K562 (cell line): ENCODE measurements around the gene INTS12. TPM values are rescaled to one million over a fixed set of nuclear protein-coding genes. Genes with fewer than 3 reads are reported as not detected.

Experiments used
- CBFA2T3 ChIP-seq: fragments of 450-650 bp; IDR thresholded peaks from 2 replicates; pipeline ENCODE4 v1.6.1; 2017
- EGR1 ChIP-seq: fragments of 450-650 bp; conservative IDR thresholded peaks from 2 replicates; pipeline ENCODE4 v1.6.1; 2017; ENCODE audit warnings: mild to moderate bottlenecking
- HDAC6 ChIP-seq: IDR thresholded peaks from 2 replicates; pipeline ENCODE4 v1.6.1; 2012; ENCODE audit warnings: low read depth, mild to moderate bottlenecking, control low read depth, inconsistent platforms, low read length, moderate library complexity
- HNRNPK ChIP-seq: fragments of 200-400 bp; formaldehyde crosslinking; IDR thresholded peaks from one replicate; pipeline ENCODE4 v1.6.1; 2018; ENCODE audit warnings: mild to moderate bottlenecking, low read depth, low read length; ENCODE audit not compliant: poor library complexity, severe bottlenecking
- KLF13 ChIP-seq: fragments of 450-650 bp; IDR thresholded peaks from 2 replicates; pipeline ENCODE4 v1.6.1; 2016; ENCODE audit warnings: missing genetic modification characterization, low read depth, mild to moderate bottlenecking, missing compliant biosample characterization, moderate library complexity, borderline replicate concordance
- PHF8 ChIP-seq: fragments of 200-600 bp; sonication (generic); IDR thresholded peaks from 2 replicates; pipeline ENCODE4 v1.6.1; 2012; ENCODE audit warnings: mixed run types, mild to moderate bottlenecking, inconsistent platforms, low read length, moderate library complexity, borderline replicate concordance
- POLR2AphosphoS5 ChIP-seq: IDR thresholded peaks from 2 replicates; pipeline ENCODE4 v1.6.1; 2011; ENCODE audit warnings: mild to moderate bottlenecking, low read depth, low read length, moderate library complexity; ENCODE audit not compliant: control insufficient read depth, insufficient read depth
- RCOR1 ChIP-seq, 2 experiments: IDR thresholded peaks; 2 replicates each; pipeline ENCODE4 v1.6.1; 2012; ENCODE audit warnings: low read depth in 2 of 2, low read length in 2 of 2, borderline replicate concordance in 1 of 2, improper control_type of control experiment in 1 of 2
- SAFB2 ChIP-seq: fragments of 200-400 bp; formaldehyde crosslinking; IDR thresholded peaks from 2 replicates; pipeline ENCODE4 v1.6.1; 2018; ENCODE audit warnings: borderline replicate concordance, low read length, low read depth, moderate library complexity; ENCODE audit not compliant: severe bottlenecking
- SMARCA5 ChIP-seq: fragments of 450-650 bp; IDR thresholded peaks from 2 replicates; pipeline ENCODE4 v1.6.1; 2016
- SMARCC2 ChIP-seq: fragments of 450-650 bp; IDR thresholded peaks from 2 replicates; pipeline ENCODE4 v1.6.1; 2017; ENCODE audit warnings: antibody characterized with exemption, moderate library complexity, mild to moderate bottlenecking, low read depth
- ZFX ChIP-seq: sonication (generic); formaldehyde crosslinking; IDR thresholded peaks from 2 replicates; pipeline ENCODE4 v1.8.0; 2022; ENCODE audit warnings: mild to moderate bottlenecking, missing genetic modification reagents, moderate library complexity
- ZNF354B ChIP-seq: fragments of 250-450 bp; sonication (Bioruptor Pico); IDR thresholded peaks from 2 replicates; pipeline ENCODE4 v1.4.0; 2020
- ZZZ3 ChIP-seq: fragments of 450-650 bp; IDR thresholded peaks from 2 replicates; pipeline ENCODE4 v1.6.1; 2016; ENCODE audit warnings: antibody characterized with exemption, mild to moderate bottlenecking, moderate library complexity
- polyA plus RNA-seq, 8 experiments: library from polyadenylated mRNA; depleted of rRNA in 4 of 8; stranded (reverse) in 5 of 8; unstranded in 3 of 8; fragments of >200 nt; fragmentation: Nextera tagmentation in 2 of 8; fragmentation: Illumina TruSeq in 1 of 8; extraction: Ambion mirVana in 2 of 8; extraction: Trizol in 1 of 8; gene quantifications; 2 replicates each; pipeline versions ENCODE4 v1.2.1 to v1.2.3, GENCODE V29; 2011 to 2014; ENCODE audit warnings: inconsistent platforms in 1 of 8, missing spikeins in 1 of 8
- total RNA-seq, 7 experiments: library from RNA; depleted of rRNA in 6 of 7; stranded (reverse); fragments of >200 nt in 6 of 7; fragmentation: Illumina TruSeq in 2 of 7; extraction: Trizol in 2 of 7; gene quantifications; 2 replicates each; pipeline versions ENCODE4 v1.2.1 to v1.2.3, GENCODE V29; 2011 to 2021; ENCODE audit warnings: low replicate concordance in 1 of 7
- TF ChIP-seq, protein P1 (sequence below): fragments of 450-650 bp; formaldehyde crosslinking; IDR thresholded peaks from 2 replicates; pipeline ENCODE4 v1.4.0; 2022; ENCODE audit warnings: missing genetic modification characterization
- TF ChIP-seq, protein P2 (sequence below), 2 experiments: fragments of 450-650 bp; IDR thresholded peaks; 2 replicates each; pipeline ENCODE4 v1.6.1; 2016; ENCODE audit warnings: mild to moderate bottlenecking in 2 of 2, borderline replicate concordance in 1 of 2, low read depth in 1 of 2, moderate library complexity in 1 of 2
- TF ChIP-seq, protein P3 (sequence below): sonication (generic); IDR thresholded peaks from 2 replicates; pipeline ENCODE4 v1.6.1; 2016

The INTS12 gene
- total and polyA plus RNA-seq, 9 of the 15 experiments (the other 6 are each of a cell fraction or from before 2014, with no cell fraction given): 24.5 to 82.9 (median 41.2) TPM

DNA sequence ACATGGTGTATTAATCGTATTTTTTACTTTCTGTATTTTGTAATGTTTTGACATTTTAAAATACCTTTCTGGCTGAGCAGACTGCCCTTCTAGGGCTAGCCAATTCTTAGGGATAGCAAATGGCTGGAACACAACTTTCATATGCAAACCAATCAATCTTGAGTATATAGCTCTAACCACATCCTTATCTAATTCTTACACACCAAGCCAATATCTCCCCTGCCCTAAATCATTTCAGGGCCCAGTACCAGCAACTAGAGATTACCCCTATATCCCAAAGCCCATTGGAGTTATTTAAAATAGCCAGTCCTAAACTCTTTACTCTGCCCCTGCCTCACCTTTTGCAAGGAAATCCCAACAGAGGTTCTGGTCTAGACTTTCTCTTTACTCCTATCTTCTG lies 58.3 kb downstream of the INTS12 start (continued):
- TF ChIP-seq SMARCA5 (no peak), PHF8 (no peak), SMARCC2 (no peak), SAFB2 (no peak), POLR2AphosphoS5 (peak; percentile 57; the same call in 1 of the 2 replicates), HDAC6 (no peak), CBFA2T3 (peak; percentile 83), ZZZ3 (no peak), EGR1 (no peak), ZNF354B (CRISPR knock-in tag) (no peak), RCOR1 (IDR thresholded peaks at IDR 0.05; ENCODE audit: borderline replicate concordance in 1 of 2, low read depth in 2 of 2, low read length in 2 of 2) (peak in 1 of 2 experiments; percentile 68; a peak in 2 of 4 replicates), HNRNPK (no peak), KLF13 (tag) (no peak), ZFX (CRISPR knock-in tag) (no peak)
- TF ChIP-seq, protein P1, sequence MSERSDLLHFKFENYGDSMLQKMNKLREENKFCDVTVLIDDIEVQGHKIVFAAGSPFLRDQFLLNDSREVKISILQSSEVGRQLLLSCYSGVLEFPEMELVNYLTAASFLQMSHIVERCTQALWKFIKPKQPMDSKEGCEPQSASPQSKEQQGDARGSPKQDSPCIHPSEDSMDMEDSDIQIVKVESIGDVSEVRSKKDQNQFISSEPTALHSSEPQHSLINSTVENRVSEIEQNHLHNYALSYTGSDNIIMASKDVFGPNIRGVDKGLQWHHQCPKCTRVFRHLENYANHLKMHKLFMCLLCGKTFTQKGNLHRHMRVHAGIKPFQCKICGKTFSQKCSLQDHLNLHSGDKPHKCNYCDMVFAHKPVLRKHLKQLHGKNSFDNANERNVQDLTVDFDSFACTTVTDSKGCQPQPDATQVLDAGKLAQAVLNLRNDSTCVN (CRISPR knock-in tag): no peak
- TF ChIP-seq, protein P2, sequence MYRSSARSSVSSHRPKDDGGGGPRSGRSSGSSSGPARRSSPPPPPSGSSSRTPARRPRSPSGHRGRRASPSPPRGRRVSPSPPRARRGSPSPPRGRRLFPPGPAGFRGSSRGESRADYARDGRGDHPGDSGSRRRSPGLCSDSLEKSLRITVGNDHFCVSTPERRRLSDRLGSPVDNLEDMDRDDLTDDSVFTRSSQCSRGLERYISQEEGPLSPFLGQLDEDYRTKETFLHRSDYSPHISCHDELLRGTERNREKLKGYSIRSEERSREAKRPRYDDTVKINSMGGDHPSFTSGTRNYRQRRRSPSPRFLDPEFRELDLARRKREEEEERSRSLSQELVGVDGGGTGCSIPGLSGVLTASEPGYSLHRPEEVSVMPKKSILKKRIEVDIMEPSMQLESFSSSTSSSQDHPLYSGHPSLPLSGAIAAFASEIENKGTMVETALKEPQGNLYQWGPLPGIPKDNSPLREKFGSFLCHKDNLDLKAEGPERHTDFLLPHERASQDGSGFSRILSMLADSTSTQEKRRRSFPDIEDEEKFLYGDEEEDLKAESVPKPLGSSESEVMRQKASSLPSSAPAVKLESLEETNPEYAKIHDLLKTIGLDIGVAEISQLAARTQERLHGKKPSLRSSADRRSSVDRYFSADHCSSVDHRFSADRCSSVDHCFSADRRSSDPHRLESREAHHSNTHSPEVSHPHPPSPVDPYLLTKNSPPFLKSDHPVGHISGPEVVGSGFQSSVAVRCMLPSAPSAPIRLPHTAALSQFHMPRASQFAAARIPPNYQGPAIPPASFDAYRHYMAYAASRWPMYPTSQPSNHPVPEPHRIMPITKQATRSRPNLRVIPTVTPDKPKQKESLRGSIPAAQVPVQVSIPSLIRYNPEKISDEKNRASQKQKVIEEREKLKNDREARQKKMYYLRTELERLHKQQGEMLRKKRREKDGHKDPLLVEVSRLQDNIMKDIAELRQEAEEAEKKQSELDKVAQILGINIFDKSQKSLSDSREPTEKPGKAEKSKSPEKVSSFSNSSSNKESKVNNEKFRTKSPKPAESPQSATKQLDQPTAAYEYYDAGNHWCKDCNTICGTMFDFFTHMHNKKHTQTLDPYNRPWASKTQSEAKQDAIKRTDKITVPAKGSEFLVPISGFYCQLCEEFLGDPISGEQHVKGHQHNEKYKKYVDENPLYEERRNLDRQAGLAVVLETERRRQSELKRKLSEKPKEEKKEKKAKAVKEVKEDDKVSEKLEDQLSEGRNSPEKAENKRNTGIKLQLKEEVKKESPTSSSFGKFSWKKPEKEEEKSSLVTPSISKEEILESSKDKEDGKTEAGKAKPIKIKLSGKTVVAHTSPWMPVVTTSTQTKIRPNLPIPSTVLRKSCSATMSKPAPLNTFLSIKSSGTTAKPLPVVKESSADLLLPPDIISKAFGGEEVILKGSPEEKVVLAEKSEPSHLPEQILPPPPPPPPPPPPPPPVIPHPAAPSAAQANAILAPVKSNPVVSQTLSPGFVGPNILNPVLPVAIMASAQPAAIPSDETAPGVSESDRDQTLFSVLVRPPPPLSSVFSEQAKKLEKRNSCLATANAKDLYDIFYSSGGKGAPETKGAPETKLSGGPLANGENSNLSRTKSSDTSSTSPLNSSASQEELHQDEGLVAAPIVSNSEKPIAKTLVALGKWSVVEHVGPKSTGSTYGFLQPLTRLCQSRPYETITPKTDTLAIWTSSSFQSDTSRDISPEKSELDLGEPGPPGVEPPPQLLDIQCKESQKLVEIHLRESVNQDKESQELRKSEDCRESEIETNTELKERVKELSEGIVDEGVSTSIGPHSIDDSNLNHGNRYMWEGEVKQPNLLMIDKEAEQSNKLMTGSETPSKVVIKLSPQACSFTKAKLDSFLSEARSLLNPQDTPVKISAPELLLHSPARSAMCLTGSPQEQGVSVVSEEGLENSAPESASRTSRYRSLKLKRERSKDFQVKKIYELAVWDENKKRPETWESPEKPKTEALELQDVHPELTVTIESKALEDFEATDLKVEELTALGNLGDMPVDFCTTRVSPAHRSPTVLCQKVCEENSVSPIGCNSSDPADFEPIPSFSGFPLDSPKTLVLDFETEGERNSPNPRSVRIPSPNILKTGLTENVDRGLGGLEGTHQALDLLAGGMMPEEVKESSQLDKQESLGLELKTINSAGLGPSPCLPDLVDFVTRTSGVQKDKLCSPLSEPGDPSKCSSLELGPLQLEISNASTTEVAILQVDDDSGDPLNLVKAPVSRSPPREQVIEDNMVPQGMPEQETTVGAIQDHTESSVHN (IDR thresholded peaks at IDR 0.05; ENCODE audit: borderline replicate concordance in 1 of 2, low read depth in 1 of 2): no peak
- TF ChIP-seq, protein P3, sequence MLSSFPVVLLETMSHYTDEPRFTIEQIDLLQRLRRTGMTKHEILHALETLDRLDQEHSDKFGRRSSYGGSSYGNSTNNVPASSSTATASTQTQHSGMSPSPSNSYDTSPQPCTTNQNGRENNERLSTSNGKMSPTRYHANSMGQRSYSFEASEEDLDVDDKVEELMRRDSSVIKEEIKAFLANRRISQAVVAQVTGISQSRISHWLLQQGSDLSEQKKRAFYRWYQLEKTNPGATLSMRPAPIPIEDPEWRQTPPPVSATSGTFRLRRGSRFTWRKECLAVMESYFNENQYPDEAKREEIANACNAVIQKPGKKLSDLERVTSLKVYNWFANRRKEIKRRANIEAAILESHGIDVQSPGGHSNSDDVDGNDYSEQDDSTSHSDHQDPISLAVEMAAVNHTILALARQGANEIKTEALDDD: 0 out of 2 replicates have a peak, but pooled peaks have one; percentile 24
